SK-N-SH treated with all-trans-retinoic acid at 6 μM for 48 hours (cell line): Measurements from ENCODE around the gene RFC5.

Experiments used
- BACH2 ChIP-seq: fragments of 250-450 bp; sonication (Bioruptor Pico); IDR thresholded peaks from 2 replicates; pipeline ENCODE4 v1.9.0; 2021; ENCODE audit warnings: mild to moderate bottlenecking, borderline replicate concordance
- CREB5 ChIP-seq: fragments of 250-450 bp; sonication (Bioruptor Pico); IDR thresholded peaks from 2 replicates; pipeline ENCODE4 v1.5.1; 2020; ENCODE audit warnings: low read depth, mild to moderate bottlenecking, moderate library complexity
- CSDC2 ChIP-seq: fragments of 250-450 bp; sonication (Bioruptor Pico); IDR thresholded peaks from 2 replicates; pipeline ENCODE4 v1.5.0; 2020; ENCODE audit warnings: mild to moderate bottlenecking, moderate library complexity
- GLIS3 ChIP-seq: fragments of 250-450 bp; sonication (Bioruptor Pico); IDR thresholded peaks from 2 replicates; pipeline ENCODE4 v1.5.0; 2020; ENCODE audit warnings: mild to moderate bottlenecking, moderate library complexity
- ISL1 ChIP-seq: fragments of 250-450 bp; sonication (Bioruptor Pico); IDR thresholded peaks from 2 replicates; pipeline ENCODE4 v2.1.2; 2022; ENCODE audit warnings: mild to moderate bottlenecking, moderate library complexity
- PPARA ChIP-seq: fragments of 250-450 bp; sonication (Bioruptor Pico); IDR thresholded peaks from 2 replicates; pipeline ENCODE4 v1.5.0; 2020; ENCODE audit warnings: mild to moderate bottlenecking, borderline replicate concordance
- SNAI2 ChIP-seq: fragments of 250-450 bp; sonication (Bioruptor Pico); IDR thresholded peaks from 2 replicates; pipeline ENCODE4 v1.5.0; 2020; ENCODE audit warnings: mild to moderate bottlenecking, moderate library complexity
- ZC3H10 ChIP-seq: fragments of 250-450 bp; sonication (Bioruptor Pico); IDR thresholded peaks from 2 replicates; pipeline ENCODE4 v1.5.1; 2021; ENCODE audit warnings: mild to moderate bottlenecking, moderate library complexity
- ZFP3 ChIP-seq: fragments of 250-450 bp; sonication (Bioruptor Pico); IDR thresholded peaks from 2 replicates; pipeline ENCODE4 v1.5.0; 2020; ENCODE audit warnings: mild to moderate bottlenecking, moderate library complexity
- ZFP30 ChIP-seq: fragments of 450-650 bp; formaldehyde crosslinking; IDR thresholded peaks from 2 replicates; pipeline ENCODE4 v1.5.0; 2022; ENCODE audit warnings: mild to moderate bottlenecking, moderate library complexity
- ZNF70 ChIP-seq: fragments of 450-650 bp; formaldehyde crosslinking; IDR thresholded peaks from 2 replicates; pipeline ENCODE4 v1.5.0; 2020; ENCODE audit warnings: mild to moderate bottlenecking, moderate library complexity
- TF ChIP-seq, protein P1 (sequence below): fragments of 250-450 bp; sonication (Bioruptor Pico); IDR thresholded peaks from 2 replicates; pipeline ENCODE4 v1.8.0; 2020; ENCODE audit warnings: mild to moderate bottlenecking, moderate library complexity, borderline replicate concordance

DNA sequence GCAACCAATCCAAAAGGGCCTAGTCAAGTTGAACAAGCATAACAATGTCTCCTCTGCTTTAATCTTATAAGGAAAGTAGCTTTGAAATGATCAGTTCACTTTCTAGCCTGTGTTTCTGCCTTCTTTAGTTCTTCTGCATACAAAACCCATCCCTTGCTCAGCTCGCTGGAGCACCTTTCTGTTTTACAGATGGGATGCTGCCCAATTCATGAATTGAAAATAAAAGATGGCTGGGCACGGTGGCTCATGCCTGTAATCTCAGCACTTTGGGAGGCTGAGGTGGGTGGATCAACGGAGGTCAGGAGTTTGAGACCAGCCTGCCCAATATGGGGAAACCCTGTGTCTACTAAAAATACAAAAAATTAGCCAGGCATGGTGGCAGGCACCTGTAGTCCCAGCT, 4.5 kb upstream of the RFC5 start:
- TF ChIP-seq PPARA (CRISPR knock-in tag), result no peak
- TF ChIP-seq CSDC2 (CRISPR knock-in tag), result no peak
- TF ChIP-seq ZNF70 (CRISPR knock-in tag), result no peak
- no peak for TF ChIP-seq ZFP30
- TF ChIP-seq BACH2 (CRISPR knock-in tag), result no peak
- no peak for TF ChIP-seq ZFP3
- TF ChIP-seq, protein P1, sequence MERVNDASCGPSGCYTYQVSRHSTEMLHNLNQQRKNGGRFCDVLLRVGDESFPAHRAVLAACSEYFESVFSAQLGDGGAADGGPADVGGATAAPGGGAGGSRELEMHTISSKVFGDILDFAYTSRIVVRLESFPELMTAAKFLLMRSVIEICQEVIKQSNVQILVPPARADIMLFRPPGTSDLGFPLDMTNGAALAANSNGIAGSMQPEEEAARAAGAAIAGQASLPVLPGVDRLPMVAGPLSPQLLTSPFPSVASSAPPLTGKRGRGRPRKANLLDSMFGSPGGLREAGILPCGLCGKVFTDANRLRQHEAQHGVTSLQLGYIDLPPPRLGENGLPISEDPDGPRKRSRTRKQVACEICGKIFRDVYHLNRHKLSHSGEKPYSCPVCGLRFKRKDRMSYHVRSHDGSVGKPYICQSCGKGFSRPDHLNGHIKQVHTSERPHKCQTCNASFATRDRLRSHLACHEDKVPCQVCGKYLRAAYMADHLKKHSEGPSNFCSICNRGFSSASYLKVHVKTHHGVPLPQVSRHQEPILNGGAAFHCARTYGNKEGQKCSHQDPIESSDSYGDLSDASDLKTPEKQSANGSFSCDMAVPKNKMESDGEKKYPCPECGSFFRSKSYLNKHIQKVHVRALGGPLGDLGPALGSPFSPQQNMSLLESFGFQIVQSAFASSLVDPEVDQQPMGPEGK (CRISPR knock-in tag), result no peak
- no peak for TF ChIP-seq ZC3H10 (CRISPR knock-in tag)
- TF ChIP-seq CREB5 (CRISPR knock-in tag), result no peak
- no peak for TF ChIP-seq SNAI2 (CRISPR knock-in tag)
- TF ChIP-seq ISL1 (CRISPR knock-in tag), result no peak
- no peak for TF ChIP-seq GLIS3 (CRISPR knock-in tag)
